ENCODE measurements around the gene EIF1.
"Not testable (repeated sequence)": the region's sequence is repeated elsewhere in the genome, so short reads cannot be mapped to it uniquely, and the experiment has no call there.

EIF1 gene

DNA sequence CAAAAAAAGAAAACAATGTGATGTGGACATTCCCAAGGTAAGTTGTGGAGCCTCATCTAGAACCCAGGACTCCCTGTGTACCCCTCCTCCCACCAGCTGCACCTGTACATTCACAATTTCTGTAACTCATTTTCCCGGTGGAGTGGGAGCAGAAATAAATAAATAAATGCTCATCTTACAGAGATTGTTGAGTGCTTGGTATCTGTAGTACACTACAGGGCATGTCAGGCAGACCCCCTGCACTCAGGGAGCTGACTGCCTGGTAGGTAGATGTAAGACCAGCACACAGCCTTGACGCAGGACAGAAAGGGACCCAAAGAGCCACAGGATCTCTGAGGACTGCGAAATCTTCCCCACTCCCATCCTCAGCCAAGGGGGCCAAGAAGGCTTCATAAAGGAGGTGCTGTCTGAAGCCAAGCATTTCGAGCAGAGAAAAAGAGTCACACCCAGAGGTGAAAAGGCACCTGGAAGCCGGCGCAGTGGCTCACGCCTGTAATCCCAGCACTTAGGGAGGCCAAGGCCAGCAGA is 6.5 kb downstream of the EIF1 start:
- intact Hi-C loops (cut with DNase I) = no loop called here
- peak in 2 of 10 donors; percentile 33 to 73 for DNase-seq

DNA sequence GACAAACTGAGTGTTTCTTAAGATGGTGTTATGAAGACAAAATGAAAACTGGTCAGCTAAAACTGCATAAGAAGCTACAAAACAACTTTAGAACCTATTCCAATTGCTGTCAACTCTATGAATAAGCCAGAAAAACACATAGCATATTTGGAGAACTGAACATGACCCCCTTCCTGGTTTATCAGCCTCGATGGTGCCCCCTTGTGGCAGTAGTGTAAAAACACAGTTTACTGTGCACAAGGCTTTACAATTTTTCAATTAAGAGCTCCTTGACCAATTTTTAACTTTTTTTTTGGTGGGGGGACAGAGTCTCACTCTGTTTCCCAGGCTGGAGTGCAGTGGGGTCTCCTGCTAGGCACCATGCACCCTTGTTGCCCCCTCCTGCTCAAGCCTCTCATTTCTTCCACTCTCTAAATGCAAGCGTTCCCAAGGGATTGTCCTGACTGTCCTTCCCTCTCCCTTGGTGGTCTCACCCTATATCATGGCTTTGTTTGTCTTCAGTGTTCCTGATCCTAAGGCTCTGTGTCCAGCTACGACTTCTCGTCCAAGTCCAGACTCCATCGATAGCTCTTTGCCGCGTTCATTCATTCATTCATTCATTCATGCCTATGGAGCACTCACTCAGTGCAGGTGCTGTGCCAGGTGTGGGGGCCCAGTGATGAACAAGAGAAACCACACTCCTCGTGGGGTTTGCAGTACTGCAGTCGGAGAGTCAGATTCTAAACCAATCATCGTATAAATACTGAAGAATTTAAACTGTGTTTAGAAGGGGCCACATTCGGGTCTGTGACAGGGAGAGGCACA is 7.5 kb downstream of the EIF1 start:
- DNase-seq = peak in 8 of 10 donors; percentile 51 to 87 (median 63)
- intact Hi-C loops (cut with DNase I) = no loop called here

DNA sequence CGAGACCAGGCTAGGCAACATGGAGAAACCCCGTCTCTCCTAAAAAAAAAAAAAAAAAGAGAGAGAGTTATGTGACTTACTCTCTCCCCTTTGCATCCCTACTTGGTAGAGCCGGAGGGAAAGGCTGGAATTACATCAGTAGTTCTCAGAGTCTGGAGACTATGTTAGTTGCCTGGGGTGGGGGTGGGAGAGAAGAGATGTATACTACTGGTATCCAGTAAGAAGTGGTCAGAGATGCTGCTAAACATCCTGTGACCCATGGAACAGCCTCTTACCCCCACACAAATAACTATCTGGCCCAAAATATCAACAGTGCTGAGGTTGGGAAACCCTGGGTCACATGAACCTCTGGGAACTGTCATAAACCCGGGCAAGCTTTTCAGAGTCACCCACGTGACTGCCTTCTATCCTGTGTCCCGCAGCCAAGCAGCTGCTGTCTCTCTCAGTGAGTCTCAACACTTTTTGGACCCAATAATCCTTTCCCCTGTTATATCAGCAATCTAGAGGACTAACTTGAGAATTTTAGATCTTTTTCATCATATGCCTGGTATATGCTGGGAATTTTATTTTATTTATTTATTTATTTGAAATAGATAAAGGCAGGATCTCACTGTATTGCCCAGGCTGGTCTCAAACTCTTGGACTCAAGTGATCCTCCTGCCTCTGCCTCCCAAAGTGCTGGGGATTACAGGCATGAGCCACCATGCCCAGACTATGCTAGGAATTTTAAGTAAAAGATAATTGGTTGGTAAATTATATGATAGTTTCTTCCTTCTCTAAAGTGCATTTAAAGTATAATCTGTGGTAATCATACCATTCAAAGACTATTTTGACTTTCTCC is 8.7 kb downstream of the EIF1 start:
- peak in 5 of 10 donors; percentile 32 to 90 (median 52) for DNase-seq
- intact Hi-C loops (cut with DNase I) = no loop called here

DNA sequence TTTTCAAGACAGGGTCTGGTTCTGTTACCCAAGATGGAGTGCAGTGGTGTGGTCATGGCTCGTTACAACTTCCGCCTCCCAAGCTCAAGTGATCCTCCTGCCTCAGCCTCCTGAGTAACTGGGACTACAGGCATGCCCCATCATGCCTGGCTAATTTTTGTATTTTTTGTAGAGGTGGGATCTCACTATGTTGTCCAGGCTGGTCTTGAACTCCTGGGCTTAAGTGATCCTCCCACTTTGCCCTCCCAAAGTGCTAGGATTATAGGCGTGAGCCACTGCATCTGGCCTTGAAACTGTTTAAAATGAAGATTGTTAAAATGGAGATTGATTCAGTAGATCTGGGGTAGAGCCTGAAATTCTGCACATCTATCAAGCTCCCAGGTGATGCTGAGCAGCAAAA is 12.2 kb downstream of the EIF1 start:
- intact Hi-C loops (cut with DNase I) = not testable (repeated sequence)

DNA sequence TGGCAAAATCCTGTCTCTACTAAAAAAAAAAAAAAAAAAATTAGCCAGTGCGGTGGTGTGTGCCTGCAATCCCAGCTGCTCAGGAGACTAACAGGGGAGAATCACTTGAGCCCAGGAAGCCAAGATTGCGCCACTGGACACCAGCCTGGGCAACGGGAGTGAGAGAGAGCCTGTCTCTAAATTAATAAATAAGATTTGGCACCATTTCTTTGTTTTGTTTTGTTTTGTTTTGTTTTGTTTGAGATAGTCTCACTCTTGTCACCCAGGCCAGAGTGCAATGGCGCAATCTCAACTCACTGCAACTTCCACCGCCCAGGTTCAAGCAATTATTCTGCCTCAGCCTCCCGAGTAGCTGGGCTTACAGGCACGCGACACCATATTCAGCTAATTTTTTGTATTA is 14.0 kb downstream of the EIF1 start:
- DNase-seq = no peak
- intact Hi-C loops (cut with DNase I) = no loop called here

More for the DNA sequence above, 12.2 kb downstream of the EIF1 start:
- peak in 1 of 10 donors; percentile 14 for DNase-seq

DNA sequence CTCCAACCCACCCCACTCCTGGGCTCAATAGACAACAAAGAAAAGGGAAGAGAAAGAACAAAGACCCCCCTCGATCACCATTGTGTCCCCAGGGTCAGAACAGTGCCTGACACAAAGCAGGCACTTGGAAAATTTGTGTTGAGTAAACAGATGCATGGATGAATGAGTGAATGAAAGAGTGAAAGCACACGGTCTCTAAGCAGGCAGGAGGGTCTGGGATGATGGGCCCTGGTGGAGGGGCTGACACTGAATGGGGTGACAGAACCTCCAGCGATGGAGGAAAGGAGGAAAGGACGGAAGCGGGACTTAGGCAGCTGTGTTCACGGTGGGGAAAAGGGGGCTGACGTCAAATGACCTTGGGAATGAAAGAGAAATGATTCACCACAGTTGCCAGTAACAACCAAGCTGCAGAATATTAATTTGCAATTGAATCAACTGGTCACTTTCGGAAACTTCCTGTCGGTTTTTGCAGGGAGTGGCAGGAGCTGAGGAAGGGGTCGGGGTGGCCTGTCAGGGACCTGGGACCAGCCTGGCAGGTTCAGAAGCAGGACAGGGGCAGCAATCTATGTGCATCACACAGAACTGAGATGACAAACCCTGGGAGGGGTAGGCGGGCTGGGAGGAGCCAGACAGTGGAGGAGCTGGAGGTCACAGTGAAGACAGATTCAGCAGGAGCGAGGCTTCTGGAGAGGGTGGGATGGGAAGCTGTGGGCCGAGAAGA is 16.7 kb downstream of the EIF1 start:
- intact Hi-C loops (cut with DNase I) = no loop called here
- DNase-seq = no peak

DNA sequence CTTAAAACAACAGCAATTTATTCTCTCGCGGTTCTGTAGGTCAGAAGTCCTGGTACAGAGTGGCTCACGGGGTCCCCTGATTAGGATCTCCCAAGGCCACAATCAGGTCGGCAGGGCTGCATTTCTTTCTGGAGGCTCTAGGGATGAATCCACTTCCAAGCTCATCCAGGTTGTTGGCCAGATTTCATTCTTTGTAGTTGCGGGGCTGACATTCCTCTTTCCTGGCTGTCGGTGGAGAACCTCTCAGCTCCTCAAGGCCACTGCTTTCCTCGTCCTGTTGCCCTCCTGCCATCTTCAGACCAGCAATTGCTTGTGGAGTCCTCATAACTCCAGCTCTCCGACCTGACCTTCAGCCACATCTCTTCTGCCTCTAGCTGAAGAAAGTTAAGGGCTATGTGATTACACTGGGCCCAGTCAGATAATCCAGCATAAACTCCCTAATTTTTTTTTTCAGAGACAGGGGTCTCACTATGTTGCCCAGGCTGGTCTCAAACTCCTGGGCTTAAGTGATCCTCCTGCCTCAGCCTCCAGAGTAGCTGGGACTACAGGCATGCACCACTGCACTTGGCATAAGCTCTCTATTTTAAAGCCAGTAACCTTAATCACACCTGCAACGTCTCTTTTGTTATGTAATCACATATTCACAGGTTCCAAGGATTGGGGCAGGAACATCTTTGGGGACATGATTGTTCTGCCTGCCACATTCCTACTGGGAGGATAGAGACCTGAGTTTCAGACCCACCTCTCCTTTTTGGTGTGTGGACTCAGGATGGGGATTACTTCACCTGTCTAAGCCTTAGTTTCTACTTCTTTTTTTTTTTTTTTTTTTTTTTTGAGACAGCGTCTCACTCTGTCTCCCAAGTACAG is 19.4 kb downstream of the EIF1 start:
- intact Hi-C loops (cut with DNase I) = no loop called here

DNA sequence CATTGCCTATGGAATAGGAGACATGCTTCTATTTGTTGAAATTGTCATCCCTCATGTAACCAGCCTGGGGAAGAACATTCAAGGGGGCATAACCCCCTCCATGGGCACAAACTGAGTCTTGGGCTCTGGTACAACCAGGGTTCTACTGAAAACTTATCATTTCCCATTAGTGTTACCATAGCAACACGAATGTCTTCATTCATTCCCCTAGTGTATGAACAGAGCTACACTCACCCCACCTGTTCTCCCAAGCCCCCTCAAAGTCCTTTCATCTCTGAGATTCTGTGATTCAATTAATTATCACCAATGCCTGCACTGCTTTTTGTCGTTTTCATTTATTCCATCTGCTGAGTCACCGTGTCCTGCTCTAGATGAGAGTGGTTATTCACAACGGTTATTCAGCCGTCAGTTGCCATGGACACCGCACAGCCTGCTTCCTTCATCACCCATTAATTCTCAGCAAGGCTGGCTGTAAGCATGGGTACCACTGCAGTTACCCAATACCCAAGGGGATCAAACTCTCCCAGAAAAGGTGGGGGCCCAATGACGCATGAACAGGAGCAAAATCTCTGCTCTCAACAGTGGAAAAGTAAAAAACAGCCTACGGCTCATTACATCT is 21.9 kb downstream of the EIF1 start:
- DNase-seq = peak; percentile 27 to 93 (median 64)
- intact Hi-C loops (cut with DNase I) = no loop called here

More for the DNA sequence above, 19.4 kb downstream of the EIF1 start:
- DNase-seq = no peak

DNA sequence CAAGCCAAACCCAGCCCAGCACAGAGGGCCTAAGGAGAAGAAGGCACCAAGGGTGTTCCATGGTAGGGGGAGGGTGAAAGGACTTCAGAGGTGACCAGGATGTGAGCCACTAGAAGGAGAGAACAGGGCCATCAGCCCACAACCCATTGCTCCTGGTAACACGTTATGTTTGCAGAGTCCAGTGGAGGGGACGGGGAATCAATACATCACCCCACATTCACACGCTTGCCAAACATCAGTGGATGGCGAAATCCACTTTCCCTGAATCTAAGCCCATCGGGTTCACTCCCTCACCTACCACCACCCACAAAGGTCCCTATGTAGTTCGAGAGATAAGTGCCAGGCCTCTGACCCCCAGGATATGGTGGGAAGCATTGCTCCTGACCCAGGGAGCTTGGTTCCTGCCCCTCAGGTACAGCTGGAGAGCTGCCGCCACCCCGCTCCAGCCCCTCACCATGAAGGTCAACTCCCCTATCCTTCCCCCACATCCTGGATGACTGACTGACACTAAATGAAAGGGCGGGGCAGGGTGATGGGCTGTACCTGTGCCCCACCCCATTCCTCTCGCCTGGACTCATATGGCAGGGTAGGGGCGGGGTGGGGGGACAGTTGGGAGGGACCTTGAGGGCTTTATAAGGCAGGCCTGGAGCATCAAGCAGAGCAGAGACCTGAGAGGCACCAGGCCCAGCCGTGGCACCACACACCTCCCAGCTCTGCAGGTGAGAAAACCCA is 23.1 kb downstream of the EIF1 start, which contains the start of gene GAST:
TSS of gene GAST (plus strand) at position 663 of the 732 bp plus-strand sequence. CDS start 3,106 bp downstream, outside the sequence.
- peak in 1 of 10 donors; percentile 52 for DNase-seq
- intact Hi-C loops (cut with DNase I) = no loop called here

DNA sequence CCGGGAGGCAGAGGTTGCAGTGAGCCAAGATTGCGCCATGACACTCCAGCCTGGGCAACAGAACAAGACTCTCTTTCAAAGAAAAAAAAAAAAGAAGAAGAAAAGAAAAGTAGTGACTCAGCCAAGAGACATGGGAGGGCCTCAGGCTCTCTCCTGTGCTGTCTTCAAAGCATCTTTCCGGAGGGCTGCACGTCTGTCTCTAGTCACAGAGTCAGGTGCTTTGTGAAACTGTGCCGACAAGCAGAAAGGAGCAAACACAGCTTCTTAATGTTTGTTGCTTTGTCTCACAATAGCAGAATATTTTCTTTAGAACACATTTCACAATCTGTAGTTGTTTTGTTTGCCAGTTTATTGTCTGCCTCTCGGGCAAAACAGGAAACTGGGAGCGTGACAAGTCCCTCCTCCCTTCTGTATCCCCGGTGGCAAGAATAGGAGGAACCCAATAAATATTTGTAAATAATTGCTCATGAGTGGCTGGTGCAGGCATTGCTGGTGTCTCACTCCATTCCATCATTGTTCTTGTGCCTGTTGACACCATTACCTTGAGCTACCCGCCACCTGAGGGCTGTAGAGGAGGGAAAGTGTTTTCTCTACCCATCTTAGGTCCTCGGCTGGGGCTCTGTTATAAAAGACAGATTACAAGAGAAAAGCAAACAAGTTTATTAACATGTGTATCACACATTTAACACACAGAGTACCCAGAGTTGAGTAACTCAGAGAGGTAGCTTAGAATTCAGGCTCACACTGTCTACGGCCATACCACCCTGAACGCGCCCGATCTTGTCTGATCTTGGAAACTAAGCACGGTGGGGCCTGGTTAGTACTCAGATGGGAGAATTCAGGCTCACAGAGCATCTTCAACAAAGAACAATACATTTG is 29.0 kb downstream of the EIF1 start:
- intact Hi-C loops (cut with DNase I) = no loop called here
- DNase-seq = no peak

DNA sequence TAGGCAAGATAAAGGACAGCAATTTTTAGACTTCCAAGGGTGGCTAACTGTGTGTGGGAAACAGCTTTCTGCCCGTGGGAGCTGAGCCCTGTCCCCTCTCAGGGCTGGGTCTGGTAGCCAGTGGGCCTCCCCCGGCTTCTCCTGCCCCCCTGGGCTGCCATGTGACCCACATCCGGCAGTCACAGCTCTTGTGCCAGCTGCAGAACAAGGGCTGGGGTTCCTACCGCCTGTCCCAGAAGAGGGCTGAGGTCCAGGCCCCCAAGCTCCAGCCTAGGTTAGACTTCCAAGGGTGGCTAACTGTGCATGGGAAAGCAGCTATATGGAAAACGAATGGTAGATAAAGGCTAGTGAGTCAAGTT is 29.6 kb downstream of the EIF1 start:
- intact Hi-C loops (cut with DNase I) = no loop called here
- DNase-seq = peak in 6 of 10 donors; percentile 35 to 92 (median 54)

DNA sequence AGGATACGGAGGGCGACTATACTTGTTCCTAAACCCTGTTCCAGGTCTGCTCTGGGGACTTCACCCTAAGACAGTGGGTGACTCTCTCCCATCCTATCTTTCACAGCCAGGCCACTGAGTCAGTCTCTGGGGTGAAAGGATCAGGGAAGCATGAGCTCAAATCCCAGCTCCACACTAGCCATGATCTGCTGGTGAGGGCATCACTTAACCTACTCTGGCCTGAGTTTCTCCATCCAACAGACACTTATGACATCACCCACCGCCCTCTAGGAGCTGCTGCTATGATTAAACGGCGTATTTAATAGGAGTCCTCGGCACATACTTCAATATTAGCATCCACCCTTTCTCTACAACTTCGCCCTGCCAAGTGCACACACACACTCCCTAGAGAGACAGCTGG is 33.5 kb downstream of the EIF1 start:
- no peak for DNase-seq
- intact Hi-C loops (cut with DNase I) = no loop called here

DNA sequence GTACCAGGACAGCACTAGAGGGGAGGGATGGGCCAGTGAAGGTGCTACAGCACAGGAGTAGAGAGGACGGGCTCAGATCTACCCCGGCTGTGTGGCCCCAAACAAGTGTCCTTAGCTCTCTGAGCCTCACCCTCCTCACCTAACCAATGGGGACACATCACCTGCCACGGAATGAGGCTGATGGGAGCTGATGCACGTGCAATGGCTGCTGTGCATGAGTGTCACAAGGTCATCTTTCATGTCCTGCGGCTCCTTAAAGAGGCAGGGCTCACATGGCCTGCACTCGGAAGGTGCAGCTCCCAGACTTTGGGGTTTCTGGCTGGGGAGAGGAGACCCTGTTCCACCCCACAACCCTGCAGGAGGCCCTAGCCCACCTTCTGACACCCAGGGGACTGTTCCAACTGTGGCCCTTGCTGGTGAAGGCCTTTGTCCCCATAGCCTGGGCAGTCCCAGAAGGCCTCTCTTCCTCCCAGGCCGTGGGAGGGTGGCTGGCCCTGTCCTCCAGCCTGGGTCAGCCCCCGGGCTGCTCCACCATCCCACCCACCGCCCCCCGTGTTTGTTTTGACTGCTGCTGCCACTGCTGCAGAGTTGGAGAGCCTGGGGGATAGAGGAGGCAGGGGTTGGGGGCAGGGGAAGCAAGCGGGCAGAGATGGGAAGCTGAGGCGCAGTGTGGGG is 35.3 kb downstream of the EIF1 start:
- DNase-seq = no peak
- intact Hi-C loops (cut with DNase I) = no loop called here

DNA sequence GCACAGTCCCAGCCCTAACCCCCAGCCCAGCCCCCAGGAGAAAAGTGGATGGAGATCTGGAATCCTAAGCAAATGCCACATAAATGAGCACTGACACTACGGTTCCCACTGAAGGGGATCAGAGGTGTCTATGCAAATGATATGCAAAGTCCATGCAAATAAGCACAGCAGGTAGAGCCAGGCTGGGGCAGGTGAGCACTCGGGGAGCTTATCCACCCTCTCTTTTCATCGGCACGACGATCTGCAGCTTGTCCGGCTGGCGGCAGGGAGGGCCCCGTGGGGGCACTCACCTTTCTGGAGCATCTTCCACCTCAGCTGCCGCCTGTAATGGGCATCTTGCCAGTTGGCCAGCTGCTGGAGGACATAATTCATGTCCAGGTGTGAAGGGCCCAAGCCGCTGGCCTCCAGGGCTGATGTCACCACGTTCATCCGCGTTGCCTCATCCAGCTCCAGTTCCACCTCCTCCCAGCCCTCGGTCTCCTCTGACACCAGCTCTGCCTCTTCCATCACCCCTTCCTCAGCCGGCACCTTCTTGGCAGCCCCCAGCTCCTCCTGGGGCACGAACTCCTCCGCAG is 35.9 kb downstream of the EIF1 start:
- intact Hi-C loops (cut with DNase I) = no loop called here
- no peak for DNase-seq

DNA sequence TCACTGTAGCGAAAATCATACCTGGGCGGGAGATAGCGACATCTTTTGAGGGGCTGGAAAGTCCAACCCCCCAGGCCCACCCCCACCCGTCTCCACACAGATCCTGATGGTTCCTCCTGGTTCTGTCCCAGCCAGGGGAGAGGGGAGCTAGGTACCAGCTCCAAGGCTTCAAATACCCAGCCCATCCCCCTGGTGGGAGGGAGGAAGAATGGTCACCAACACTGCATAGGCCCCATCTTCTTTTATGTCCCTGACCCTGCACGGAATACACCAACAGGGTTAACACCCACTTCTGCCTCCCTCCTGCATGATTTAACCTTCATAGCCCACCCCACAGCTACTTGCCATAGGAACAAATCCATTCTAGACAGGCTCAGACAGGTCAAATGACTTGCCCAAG is 36.4 kb downstream of the EIF1 start:
- intact Hi-C loops (cut with DNase I) = no loop called here
- no peak for DNase-seq

DNA sequence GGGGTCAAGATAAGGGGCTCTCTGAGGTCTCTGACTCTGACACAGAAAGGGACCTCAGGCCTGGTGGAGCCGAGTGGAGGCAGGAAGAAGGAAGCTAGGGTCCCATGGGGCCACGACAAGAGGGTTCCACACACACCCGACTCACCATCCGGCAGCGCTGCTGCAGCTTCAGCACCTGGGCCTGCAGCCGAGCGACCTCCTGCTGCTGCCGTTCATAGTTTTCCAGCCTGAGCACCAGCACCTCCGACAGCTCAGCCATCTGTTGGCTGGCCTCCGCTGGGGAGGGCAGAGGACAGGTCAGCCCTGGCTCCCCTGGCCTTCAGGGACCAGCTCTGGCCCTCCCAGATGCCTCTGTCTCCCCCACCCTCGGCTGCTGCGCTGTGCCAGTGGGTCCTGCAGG is 39.4 kb downstream of the EIF1 start:
- no peak for DNase-seq
- intact Hi-C loops (cut with DNase I) = no loop called here

DNA sequence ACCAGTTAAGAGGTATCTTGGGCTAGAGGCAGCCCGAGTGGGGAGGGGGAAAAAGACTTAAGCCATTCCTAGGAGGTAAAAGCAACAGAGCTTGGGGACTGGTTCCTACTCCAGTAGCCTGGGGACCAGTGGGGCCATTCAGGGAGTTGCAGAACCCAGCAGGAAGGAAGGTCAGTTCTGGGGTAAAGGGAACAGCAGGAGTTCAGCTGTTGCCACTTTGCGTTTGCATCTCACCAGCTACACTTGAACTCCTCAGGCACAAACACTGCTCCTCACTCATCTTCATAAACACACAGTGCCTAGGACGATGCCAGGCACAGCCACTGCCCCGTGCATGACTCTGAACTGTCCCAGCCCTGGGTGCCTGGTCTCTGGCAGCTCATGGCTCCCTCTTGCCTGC is 41.8 kb downstream of the EIF1 start:
- no peak for DNase-seq
- intact Hi-C loops (cut with DNase I) = loop anchor here (10.0 kb wide), 1 partner anchor 154 kb away; no protein-coding TSS in a partner anchor
